HG03175 (cell line): ENCODE data around the gene SLC45A3.
"Not testable (repeated sequence)": the region's sequence is repeated elsewhere in the genome, so short reads cannot be mapped to it uniquely, and the experiment has no call there.

ENCODE experiments used
- ATAC-seq: cut with Tn5 transposase; IDR thresholded peaks from one replicate; pipeline ENCODE4 v1.9.1; 2021; ENCODE audit warnings: mild to moderate bottlenecking, moderate library complexity; ENCODE audit not compliant: unreplicated experiment

SLC45A3 gene

GRCh38 chr1:205637854-205638468 is 42.3 kb downstream of the SLC45A3 start:
- ATAC-seq = no peak

- ATAC-seq = no peak
Observed at GRCh38 chr1:205636732-205637131, 43.6 kb downstream of the SLC45A3 start.

- not testable (repeated sequence) for ATAC-seq
Observed at GRCh38 chr1:205636138-205636530, 44.2 kb downstream of the SLC45A3 start.

GRCh38 chr1:205633421-205633976 is 46.8 kb downstream of the SLC45A3 start:
- no peak for ATAC-seq

GRCh38 chr1:205632669-205633169 is 47.6 kb downstream of the SLC45A3 start:
- ATAC-seq = no peak

- peak; percentile 83 for ATAC-seq
Observed at GRCh38 chr1:205631768-205632668, 48.3 kb downstream of the SLC45A3 start, which contains the start of gene ELK4. Gene ELK4 (minus strand): TSS chr1:205632011. CDS start chr1:205623882, 8,129 bp downstream.

GRCh38 chr1:205631010-205631767 is 49.1 kb downstream of the SLC45A3 start:
- ATAC-seq = peak; percentile 68

- no peak for ATAC-seq
Observed at GRCh38 chr1:205630651-205631009, 49.7 kb downstream of the SLC45A3 start.

- ATAC-seq = no peak
Observed at GRCh38 chr1:205630241-205630640, 50.1 kb downstream of the SLC45A3 start.

- no peak for ATAC-seq
Observed at GRCh38 chr1:205629751-205630150, 50.6 kb downstream of the SLC45A3 start.

GRCh38 chr1:205627956-205628355 is 52.4 kb downstream of the SLC45A3 start:
- no peak for ATAC-seq

GRCh38 chr1:205626216-205626615 is 54.1 kb downstream of the SLC45A3 start:
- ATAC-seq = no peak

- no peak for ATAC-seq
Observed at GRCh38 chr1:205623646-205624045, 56.7 kb downstream of the SLC45A3 start.

- no peak for ATAC-seq
Observed at GRCh38 chr1:205620269-205620668, 60.0 kb downstream of the SLC45A3 start.

GRCh38 chr1:205619376-205619775 is 60.9 kb downstream of the SLC45A3 start:
- no peak for ATAC-seq

GRCh38 chr1:205616563-205617293 is 63.6 kb downstream of the SLC45A3 start:
- no peak for ATAC-seq

- no peak for ATAC-seq
Observed at GRCh38 chr1:205615789-205616188, 64.5 kb downstream of the SLC45A3 start.

- no peak for ATAC-seq
Observed at GRCh38 chr1:205613854-205614412, 66.4 kb downstream of the SLC45A3 start.

- ATAC-seq = no peak
Observed at GRCh38 chr1:205612556-205612955, 67.8 kb downstream of the SLC45A3 start.

GRCh38 chr1:205612104-205612503 is 68.2 kb downstream of the SLC45A3 start:
- no peak for ATAC-seq
